Endothelial cell of umbilical vein (primary cell): ENCODE results near the gene CDC45. TPM values are rescaled to one million over a fixed set of nuclear protein-coding genes. Genes with fewer than 3 reads are reported as not detected.

Source experiments
- BruUV-seq: library from RNA; stranded (reverse); fragments of 400-500 nt; replicated peaks from 2 replicates; lab custom pipeline; 2021; lab: Mats Ljungman, UMichigan
- CTCF ChIA-PET: fragments of 300-600, 350-600 bp; sonication (Branson Sonifier 250); formaldehyde crosslinking; loops from one replicate; lab custom pipeline; 2021; ENCODE audit warnings: antibody characterized with exemption, inconsistent platforms; lab: Charles Lee
- POLR2A ChIA-PET: fragments of 300-600, 350-600 bp; sonication (Branson Sonifier 250); formaldehyde crosslinking; loops from one replicate; lab custom pipeline; 2021; ENCODE audit warnings: antibody characterized with exemption, inconsistent platforms; lab: Charles Lee
- DNase-seq: peaks from one replicate; pipeline ENCODE4 v3.0.0-alpha.2; 2011; ENCODE audit warnings: low read depth, low spot score
- FAIRE-seq: peaks from 2 replicates; lab custom pipeline; 2011; peaks lifted over from hg19 to GRCh38; lab: Jason Lieb, UNC
- H2AFZ ChIP-seq: 2 replicates; pipeline ENCODE4 v1.6.0; 2012; ENCODE audit warnings: low read depth, low read length, control low read depth, inconsistent platforms
- H3K27ac ChIP-seq: 2 replicates; pipeline ENCODE4 v1.5.1; 2011; ENCODE audit warnings: low read depth, mild to moderate bottlenecking, control low read depth, low read length, moderate library complexity; ENCODE audit not compliant: insufficient read depth
- H3K27me3 ChIP-seq, 2 experiments: 2 replicates each; pipeline versions ENCODE4 v1.6.0 to v1.6.1; 2011; ENCODE audit warnings: low read length in 2 of 2, mixed read lengths in 1 of 2; ENCODE audit not compliant: control insufficient read depth in 2 of 2, insufficient read depth in 2 of 2
- H3K36me3 ChIP-seq, 2 experiments: 2 replicates in 1 of 2; 3 replicates in 1 of 2; pipeline ENCODE4 v1.5.1; 2011; ENCODE audit warnings: low read length in 2 of 2, mild to moderate bottlenecking in 1 of 2, moderate library complexity in 1 of 2; ENCODE audit not compliant: control insufficient read depth in 2 of 2, insufficient read depth in 2 of 2; ENCODE audit errors: extremely low read depth in 1 of 2
- H3K4me1 ChIP-seq: 3 replicates; pipeline ENCODE4 v1.5.1; 2011; ENCODE audit warnings: mild to moderate bottlenecking, low read length; ENCODE audit not compliant: control insufficient read depth, insufficient read depth; ENCODE audit errors: extremely low read depth
- H3K4me2 ChIP-seq: 2 replicates; pipeline ENCODE4 v1.6.1; 2011; ENCODE audit warnings: low read length, control low read depth, mixed read lengths; ENCODE audit not compliant: insufficient read depth
- H3K4me3 ChIP-seq, 3 experiments: fragments of 200-600 bp in 1 of 3; sonication (generic), shearing (Covaris generic) in 1 of 3; replicated peaks in 1 of 3; 2 replicates each; pipeline ENCODE4 v1.5.1; 2011 to 2016; ENCODE audit warnings: control low read depth in 3 of 3, low read length in 3 of 3, mild to moderate bottlenecking in 2 of 3, inconsistent platforms in 1 of 3, low read depth in 1 of 3, moderate library complexity in 1 of 3; ENCODE audit not compliant: insufficient read depth in 1 of 3
- H3K79me2 ChIP-seq: 2 replicates; pipeline ENCODE4 v1.6.0; 2012; ENCODE audit warnings: low read length, inconsistent platforms; ENCODE audit not compliant: control insufficient read depth, insufficient read depth
- H3K9ac ChIP-seq: replicated peaks from 2 replicates; pipeline ENCODE3; 2011; ENCODE audit warnings: low read length, control low read depth; ENCODE audit not compliant: insufficient read depth; ENCODE audit errors: extremely low read depth
- H3K9me1 ChIP-seq: replicated peaks from 3 replicates; pipeline ENCODE4 v1.6.0; 2011; ENCODE audit warnings: mild to moderate bottlenecking, low read length; ENCODE audit not compliant: control insufficient read depth, insufficient read depth; ENCODE audit errors: extremely low read depth
- H3K9me3 ChIP-seq: replicated peaks from 2 replicates; pipeline ENCODE4 v1.5.1; 2012; ENCODE audit warnings: low read length, inconsistent platforms; ENCODE audit not compliant: control insufficient read depth, insufficient read depth
- H4K20me1 ChIP-seq: replicated peaks from 2 replicates; pipeline ENCODE3; 2011; ENCODE audit warnings: mild to moderate bottlenecking, low read length; ENCODE audit not compliant: control insufficient read depth, insufficient read depth; ENCODE audit errors: extremely low read depth
- EZH2 ChIP-seq: IDR thresholded peaks from 2 replicates; pipeline ENCODE4 v1.6.1; 2012; ENCODE audit warnings: borderline replicate concordance, low read depth, mild to moderate bottlenecking, moderate library complexity, low read length, inconsistent platforms; ENCODE audit not compliant: severe bottlenecking
- FOS ChIP-seq: IDR thresholded peaks from 2 replicates; pipeline ENCODE4 v1.6.1; 2011; ENCODE audit warnings: mild to moderate bottlenecking, low read length, moderate library complexity, borderline replicate concordance; ENCODE audit not compliant: insufficient read depth
- GATA2 ChIP-seq: IDR thresholded peaks from 2 replicates; pipeline ENCODE4 v1.7.0; 2011; ENCODE audit warnings: low read depth, mild to moderate bottlenecking, moderate library complexity, mixed read lengths, low read length; ENCODE audit not compliant: insufficient read length, insufficient read depth
- JUN ChIP-seq: IDR thresholded peaks from 2 replicates; pipeline ENCODE4 v1.6.1; 2011; ENCODE audit warnings: borderline replicate concordance, low read depth; ENCODE audit not compliant: insufficient read length, insufficient read depth
- MYC ChIP-seq: IDR thresholded peaks from one replicate; pipeline ENCODE4 v1.6.1; 2011; ENCODE audit warnings: mild to moderate bottlenecking, low read depth, low read length
- POLR2A ChIP-seq: IDR thresholded peaks from 2 replicates; pipeline ENCODE4 v1.6.1; 2012; ENCODE audit warnings: low read depth, mild to moderate bottlenecking, control low read depth, low read length
- POLR2AphosphoS5 ChIP-seq: IDR thresholded peaks from 2 replicates; pipeline ENCODE4 v1.6.1; 2012; ENCODE audit warnings: low read depth, mild to moderate bottlenecking, control low read depth, low read length, moderate library complexity; ENCODE audit not compliant: insufficient read depth
- dilution Hi-C: fragments of 300-500 bp; cut with MboI; formaldehyde crosslinking; loops from one replicate; pipeline ENCODE4 v1.15.0; 2019; ENCODE audit warnings: low sequenced_read_pairs; ENCODE audit not compliant: extremely low pct_ligation_motif_present
- intact Hi-C: fragments of 100-400 bp; cut with micrococcal nuclease; formaldehyde crosslinking; loops from one replicate; pipeline ENCODE4 v1.10.0; 2022
- polyA plus RNA-seq, 4 experiments: library from polyadenylated mRNA; depleted of rRNA in 3 of 4; stranded (reverse) in 3 of 4; unstranded in 1 of 4; fragments of >200 nt; gene quantifications; 2 replicates each; pipeline versions ENCODE4 v1.2.1 to v1.2.3, GENCODE V29; 2011 to 2012; ENCODE audit warnings: missing spikeins in 1 of 4
- total RNA-seq: library from RNA; stranded (reverse); gene quantifications from 2 replicates; pipeline ENCODE4 v1.2.3, GENCODE V29; 2021
- TF ChIP-seq, protein P1 (sequence below), 2 donors: IDR thresholded peaks; 1 replicate in 1 of 2; 2 replicates in 1 of 2; pipeline ENCODE4 v1.5.1; 2011; ENCODE audit warnings: low read length in 2 of 2, mild to moderate bottlenecking in 2 of 2, moderate library complexity in 2 of 2, control low read depth in 1 of 2, inconsistent platforms in 1 of 2, low read depth in 1 of 2; ENCODE audit not compliant: insufficient read depth in 1 of 2; ENCODE audit errors: extremely low read depth in 1 of 2
- TF ChIP-seq, protein P2 (sequence below): IDR thresholded peaks from 2 replicates; pipeline ENCODE4 v1.6.1; 2011; ENCODE audit not compliant: insufficient read depth, insufficient read length

Gene CDC45
- total and polyA plus RNA-seq, 2 donors (not counting 3 experiments of a cell fraction or from before 2014, with no cell fraction given), result 36.6 to 40.6 TPM

DNA sequence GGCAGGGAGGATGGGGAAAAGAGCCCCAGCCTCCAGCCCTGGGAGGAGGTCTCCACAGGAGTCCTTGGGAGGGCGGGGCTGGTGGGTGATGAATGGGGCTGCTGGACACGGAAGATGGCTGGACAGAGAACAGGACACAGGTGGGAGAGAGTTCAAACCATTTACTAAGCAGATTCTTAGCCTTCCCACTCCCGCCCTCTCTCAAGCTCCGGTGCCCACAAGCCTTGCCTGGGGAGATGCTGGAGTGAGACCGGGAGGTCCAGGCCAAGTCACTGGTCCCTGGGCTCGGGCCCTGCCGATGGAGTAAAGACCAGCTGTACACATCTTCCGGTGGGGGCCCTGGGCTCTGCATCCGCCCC is 43.1 kb downstream of the CDC45 start:
- Histone ChIP-seq H3K4me1 (peaks cover 43% of the 10 kb centered on the region), H3K4me2 (peak overlapping the region; percentile 45), H3K9me1 (no peaks in the 10 kb centered on the region), H3K79me2 (peaks cover 28% of the 10 kb centered on the region), H3K36me3 (peaks cover 0 to 2% of the 10 kb centered on the region in 2 experiments), H3K27me3 (no peaks in the 10 kb centered on the region), H3K27ac (no peak overlapping the region), H4K20me1 (no peaks in the 10 kb centered on the region), H3K4me3 (peak overlapping the region; percentile 53 to 75 (median 61)), H3K9me3 (no peaks in the 10 kb centered on the region), H3K9ac (peak overlapping the region; percentile 24), H2AFZ (peak overlapping the region; percentile 48)
- dilution Hi-C loops (no loop called here), intact Hi-C loops (loop anchor here (1.0 kb wide), 1 partner anchor 107 kb away; no protein-coding TSS in a partner anchor)
- FAIRE-seq (peak; percentile 43), DNase-seq (no peak)
- CTCF ChIA-PET, result interaction anchor here (1.5 to 4.6 kb wide), 7 partner anchors 10 to 107 kb away, joined by 3 to 50 read pairs (median 12); no protein-coding TSS in a partner anchor
- TF ChIP-seq, protein P1, sequence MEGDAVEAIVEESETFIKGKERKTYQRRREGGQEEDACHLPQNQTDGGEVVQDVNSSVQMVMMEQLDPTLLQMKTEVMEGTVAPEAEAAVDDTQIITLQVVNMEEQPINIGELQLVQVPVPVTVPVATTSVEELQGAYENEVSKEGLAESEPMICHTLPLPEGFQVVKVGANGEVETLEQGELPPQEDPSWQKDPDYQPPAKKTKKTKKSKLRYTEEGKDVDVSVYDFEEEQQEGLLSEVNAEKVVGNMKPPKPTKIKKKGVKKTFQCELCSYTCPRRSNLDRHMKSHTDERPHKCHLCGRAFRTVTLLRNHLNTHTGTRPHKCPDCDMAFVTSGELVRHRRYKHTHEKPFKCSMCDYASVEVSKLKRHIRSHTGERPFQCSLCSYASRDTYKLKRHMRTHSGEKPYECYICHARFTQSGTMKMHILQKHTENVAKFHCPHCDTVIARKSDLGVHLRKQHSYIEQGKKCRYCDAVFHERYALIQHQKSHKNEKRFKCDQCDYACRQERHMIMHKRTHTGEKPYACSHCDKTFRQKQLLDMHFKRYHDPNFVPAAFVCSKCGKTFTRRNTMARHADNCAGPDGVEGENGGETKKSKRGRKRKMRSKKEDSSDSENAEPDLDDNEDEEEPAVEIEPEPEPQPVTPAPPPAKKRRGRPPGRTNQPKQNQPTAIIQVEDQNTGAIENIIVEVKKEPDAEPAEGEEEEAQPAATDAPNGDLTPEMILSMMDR (IDR thresholded peaks at IDR 0.05; ENCODE audit: extremely low read depth in 1 of 2, insufficient read depth in 1 of 2, low read depth in 1 of 2, low read length in 2 of 2), result no peak
- TF ChIP-seq FOS, result no peak
- TF ChIP-seq POLR2A, result no peak
- TF ChIP-seq MYC, result no peak
- TF ChIP-seq EZH2, result no peak
- no peak for TF ChIP-seq GATA2
- TF ChIP-seq, protein P2, sequence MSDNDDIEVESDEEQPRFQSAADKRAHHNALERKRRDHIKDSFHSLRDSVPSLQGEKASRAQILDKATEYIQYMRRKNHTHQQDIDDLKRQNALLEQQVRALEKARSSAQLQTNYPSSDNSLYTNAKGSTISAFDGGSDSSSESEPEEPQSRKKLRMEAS, result no peak
- no peak for TF ChIP-seq POLR2AphosphoS5
- TF ChIP-seq JUN, result no peak
- POLR2A ChIA-PET, result interaction anchor here (2.0 kb wide), 1 partner anchor 85 kb away, joined by 7 read pairs; no protein-coding TSS in a partner anchor
- BruUV-seq, result no TSS peak
